Thoracic aorta (tissue), 2 donors: ENCODE measurements around the gene CADM2. TPM values are rescaled to one million over a fixed set of nuclear protein-coding genes. Genes with fewer than 3 reads are reported as not detected.

ENCODE experiments used
- ATAC-seq: fragments of 150-250 bp; one replicate; pipeline ENCODE4 v1.8.0; 2017; ENCODE audit warnings: low read depth; ENCODE audit not compliant: insufficient number of reproducible peaks, low FRiP score
- DNase-seq: peaks from one replicate; pipeline ENCODE4 v3.0.0-alpha.2; 2020; ENCODE audit warnings: low spot score
- H3K27ac ChIP-seq, 2 donors: fragments of 200-600 bp; sonication (generic); 1 replicate in 1 of 2; 2 replicates in 1 of 2; pipeline ENCODE4 v1.5.1; 2016; ENCODE audit warnings: mild to moderate bottlenecking in 2 of 2, moderate library complexity in 2 of 2
- H3K27me3 ChIP-seq: fragments of 200-600 bp; sonication (generic); replicated peaks from 2 replicates; pipeline ENCODE4 v1.6.0; 2016; ENCODE audit warnings: mild to moderate bottlenecking; ENCODE audit not compliant: insufficient read depth
- H3K36me3 ChIP-seq: fragments of 200-600 bp; sonication (generic); one replicate; pipeline ENCODE4 v1.5.1; 2016
- H3K4me1 ChIP-seq, 2 donors: fragments of 200-600 bp; sonication (generic); 1 replicate in 1 of 2; 2 replicates in 1 of 2; pipeline versions ENCODE4 v1.5.1 to v1.6.0; 2016; ENCODE audit warnings: low read depth in 2 of 2, mild to moderate bottlenecking in 1 of 2; ENCODE audit not compliant: control insufficient read depth in 1 of 2
- H3K4me3 ChIP-seq: fragments of 200-600 bp; sonication (generic); 2 replicates; pipeline ENCODE4 v1.5.1; 2016; ENCODE audit warnings: mild to moderate bottlenecking
- H3K9me3 ChIP-seq: fragments of 200-600 bp; sonication (generic); 2 replicates; pipeline ENCODE4 v1.5.1; 2016
- total RNA-seq, 2 donors: library from RNA; depleted of rRNA; stranded (reverse); fragments of >200 nt; gene quantifications; one replicate each; pipeline versions ENCODE4 v1.1.0 to v1.2.3, GENCODE V29; 2016
- TF ChIP-seq, protein P1 (sequence below): fragments of 200-600 bp; sonication (generic); IDR thresholded peaks from one replicate; pipeline ENCODE4 v1.5.1; 2019; ENCODE audit warnings: antibody characterized with exemption

Gene CADM2
- total RNA-seq, 2 donors from 2014 or later: 1.8 TPM; not detected in 1

DNA sequence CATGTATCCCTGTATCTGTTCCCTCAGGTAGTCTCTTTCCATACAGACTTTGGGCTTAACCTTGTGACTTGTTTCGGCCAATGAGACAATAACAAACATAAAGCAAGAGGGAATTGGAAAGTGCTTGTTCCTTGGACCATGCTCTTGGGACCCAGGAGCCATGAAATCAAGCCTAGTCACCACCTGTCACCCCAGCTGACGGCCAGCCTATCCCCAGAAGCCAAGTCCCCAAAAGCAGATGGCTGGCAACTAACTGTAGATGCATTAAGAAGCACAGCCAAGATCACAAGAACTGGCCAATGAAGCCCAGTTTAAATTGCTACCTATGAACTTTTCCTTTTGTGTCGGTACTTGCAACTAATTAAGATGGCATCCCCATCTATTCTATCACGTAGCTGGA lies 822.0 kb downstream of the CADM2 start:
- Histone ChIP-seq H3K9me3 (no peaks in the 10 kb centered on the region), H3K27ac (no peak overlapping the region), H3K4me3 (no peak overlapping the region), H3K27me3 (no peaks in the 10 kb centered on the region), H3K36me3 (no peaks in the 10 kb centered on the region), H3K4me1 (no peaks in the 10 kb centered on the region)
- no peak for DNase-seq
- no peak for ATAC-seq
- TF ChIP-seq, protein P1, sequence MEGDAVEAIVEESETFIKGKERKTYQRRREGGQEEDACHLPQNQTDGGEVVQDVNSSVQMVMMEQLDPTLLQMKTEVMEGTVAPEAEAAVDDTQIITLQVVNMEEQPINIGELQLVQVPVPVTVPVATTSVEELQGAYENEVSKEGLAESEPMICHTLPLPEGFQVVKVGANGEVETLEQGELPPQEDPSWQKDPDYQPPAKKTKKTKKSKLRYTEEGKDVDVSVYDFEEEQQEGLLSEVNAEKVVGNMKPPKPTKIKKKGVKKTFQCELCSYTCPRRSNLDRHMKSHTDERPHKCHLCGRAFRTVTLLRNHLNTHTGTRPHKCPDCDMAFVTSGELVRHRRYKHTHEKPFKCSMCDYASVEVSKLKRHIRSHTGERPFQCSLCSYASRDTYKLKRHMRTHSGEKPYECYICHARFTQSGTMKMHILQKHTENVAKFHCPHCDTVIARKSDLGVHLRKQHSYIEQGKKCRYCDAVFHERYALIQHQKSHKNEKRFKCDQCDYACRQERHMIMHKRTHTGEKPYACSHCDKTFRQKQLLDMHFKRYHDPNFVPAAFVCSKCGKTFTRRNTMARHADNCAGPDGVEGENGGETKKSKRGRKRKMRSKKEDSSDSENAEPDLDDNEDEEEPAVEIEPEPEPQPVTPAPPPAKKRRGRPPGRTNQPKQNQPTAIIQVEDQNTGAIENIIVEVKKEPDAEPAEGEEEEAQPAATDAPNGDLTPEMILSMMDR: no peak

DNA sequence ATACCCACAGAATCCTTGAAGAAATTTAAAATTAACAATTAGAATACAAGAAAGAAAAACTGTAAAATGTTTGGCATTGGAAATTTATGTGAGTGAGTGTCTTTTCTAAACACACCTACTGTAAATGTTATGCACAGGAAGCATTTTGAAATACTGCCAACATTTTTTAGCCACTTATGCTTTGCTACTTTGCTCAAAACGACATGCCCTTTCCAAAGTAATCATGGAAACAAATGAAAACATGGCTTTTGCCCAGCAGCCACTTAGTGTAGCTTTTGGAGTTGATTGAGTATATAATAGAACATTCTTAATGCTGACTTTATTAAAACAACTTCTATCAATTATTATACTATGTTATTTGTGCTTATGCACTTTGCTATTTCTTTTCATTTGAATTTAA lies 823.0 kb downstream of the CADM2 start:
- H3K4me1 ChIP-seq: no peaks in the 10 kb centered on the region
- H3K36me3 ChIP-seq: no peaks in the 10 kb centered on the region
- TF ChIP-seq, protein P1: no peak
- H3K27me3 ChIP-seq: no peaks in the 10 kb centered on the region
- no peak for DNase-seq
- H3K27ac ChIP-seq: no peak overlapping the region
- no peak for ATAC-seq
- no peak overlapping the region for H3K4me3 ChIP-seq
- no peaks in the 10 kb centered on the region for H3K9me3 ChIP-seq

DNA sequence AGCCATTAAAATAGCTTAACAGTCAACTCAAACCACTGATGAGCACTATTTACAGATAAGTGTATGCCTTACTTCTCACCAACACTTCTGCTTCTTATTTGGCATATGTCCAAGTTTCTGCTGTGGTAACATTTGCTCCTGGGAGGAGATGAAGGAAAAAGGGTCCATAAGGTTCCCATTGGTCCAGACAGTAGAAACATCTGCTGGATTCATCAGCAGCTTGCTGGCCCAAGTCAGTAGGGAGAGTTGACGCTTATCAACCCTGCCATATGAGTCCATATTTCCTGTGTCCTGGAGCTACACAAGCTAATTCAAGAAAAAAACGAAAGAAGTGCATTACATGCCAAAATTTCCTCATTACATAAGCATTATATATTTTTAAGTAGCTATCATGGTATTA lies 824.5 kb downstream of the CADM2 start:
- TF ChIP-seq, protein P1: no peak
- Histone ChIP-seq H3K4me1 (no peaks in the 10 kb centered on the region), H3K27me3 (no peaks in the 10 kb centered on the region), H3K4me3 (no peak overlapping the region), H3K36me3 (no peaks in the 10 kb centered on the region), H3K27ac (no peak overlapping the region), H3K9me3 (no peaks in the 10 kb centered on the region)
- ATAC-seq (no peak), DNase-seq (no peak)

DNA sequence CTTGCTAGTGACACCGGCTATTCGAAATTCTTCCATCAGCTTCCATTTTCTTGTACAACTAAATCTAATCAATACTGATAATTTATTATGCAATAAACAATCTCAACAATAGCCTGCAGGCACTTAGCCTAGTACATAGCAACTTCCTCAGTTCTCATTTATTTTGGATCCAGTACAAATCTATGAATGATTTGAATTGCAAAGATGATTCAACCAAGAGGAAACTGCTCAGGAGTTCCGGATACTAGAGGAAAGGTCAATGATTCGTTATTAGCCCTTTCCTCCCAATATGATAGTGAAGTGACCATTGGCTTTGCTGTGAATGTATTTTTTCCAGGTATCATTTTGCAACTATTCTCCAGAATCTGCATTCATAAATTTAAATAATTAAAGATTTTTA lies 827.0 kb downstream of the CADM2 start:
- no peak overlapping the region for H3K27ac ChIP-seq
- no peak for ATAC-seq
- no peaks in the 10 kb centered on the region for H3K4me1 ChIP-seq
- no peak for DNase-seq
- H3K36me3 ChIP-seq: no peaks in the 10 kb centered on the region
- H3K4me3 ChIP-seq: no peak overlapping the region
- no peaks in the 10 kb centered on the region for H3K9me3 ChIP-seq
- no peaks in the 10 kb centered on the region for H3K27me3 ChIP-seq
- TF ChIP-seq, protein P1: no peak

DNA sequence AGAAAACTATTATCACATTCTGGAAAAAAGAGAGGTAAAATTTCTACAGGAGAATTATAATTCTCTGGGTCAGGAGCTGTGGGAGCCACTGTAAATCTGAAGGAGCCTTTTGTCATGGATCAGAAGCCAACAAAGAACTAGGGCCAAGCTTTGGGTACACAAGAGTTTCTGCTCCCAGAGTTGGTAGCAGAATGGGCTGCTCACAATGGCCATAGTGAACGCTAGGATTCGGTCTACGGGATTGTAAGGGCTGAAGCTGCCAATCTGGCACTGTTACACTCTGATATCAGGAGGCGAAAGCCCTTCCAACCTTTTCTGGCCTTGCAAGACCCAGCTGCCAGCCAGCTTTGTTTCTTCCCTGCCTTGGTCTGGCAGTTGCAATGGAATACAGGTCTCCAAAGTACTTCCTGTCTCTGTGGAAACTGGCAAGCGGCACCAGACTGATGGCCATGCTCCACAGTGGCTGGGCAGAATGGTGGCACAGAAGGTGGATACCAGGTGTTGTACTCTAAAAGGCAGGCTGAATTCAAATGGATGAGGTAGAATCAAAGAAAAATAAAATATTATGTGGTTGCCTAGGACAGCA lies 831.7 kb downstream of the CADM2 start:
- ATAC-seq: no peak
- H3K27ac ChIP-seq: no peak overlapping the region
- no peaks in the 10 kb centered on the region for H3K36me3 ChIP-seq
- no peaks in the 10 kb centered on the region for H3K9me3 ChIP-seq
- H3K4me3 ChIP-seq: no peak overlapping the region
- no peaks in the 10 kb centered on the region for H3K4me1 ChIP-seq
- TF ChIP-seq, protein P1: no peak
- H3K27me3 ChIP-seq: no peaks in the 10 kb centered on the region
- no peak for DNase-seq
